Superior temporal gyrus (tissue), 1 donor: ENCODE data around the gene HBG1.

Experiments
- DNase-seq: peaks from one replicate; pipeline ENCODE4 v3.0.0-alpha.2; 2016; ENCODE audit errors: extremely low spot score

The HBG1 gene

GRCh38 chr11:5246772-5247471 is 2.7 kb downstream of the HBG1 start:
- DNase-seq, result no peak

DNA sequence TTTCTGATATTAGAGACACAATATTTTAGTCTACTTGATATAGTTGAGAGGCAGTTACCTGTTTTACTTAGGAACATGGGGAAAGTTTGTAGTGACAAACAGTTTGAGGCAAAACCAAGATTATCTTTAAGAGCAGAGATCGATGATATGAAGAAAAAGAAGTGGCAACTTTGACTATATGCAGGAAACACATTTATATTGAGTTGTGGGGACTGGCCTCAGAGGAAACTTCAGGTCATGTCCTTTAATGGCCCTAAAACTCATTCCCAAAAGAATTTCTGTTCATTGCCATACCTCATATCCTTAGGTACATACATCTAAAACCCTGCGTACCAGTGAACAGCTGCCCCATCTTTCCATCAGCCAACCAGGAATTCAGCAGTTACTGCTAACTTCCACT is 4.5 kb downstream of the HBG1 start:
- DNase-seq, result no peak

DNA sequence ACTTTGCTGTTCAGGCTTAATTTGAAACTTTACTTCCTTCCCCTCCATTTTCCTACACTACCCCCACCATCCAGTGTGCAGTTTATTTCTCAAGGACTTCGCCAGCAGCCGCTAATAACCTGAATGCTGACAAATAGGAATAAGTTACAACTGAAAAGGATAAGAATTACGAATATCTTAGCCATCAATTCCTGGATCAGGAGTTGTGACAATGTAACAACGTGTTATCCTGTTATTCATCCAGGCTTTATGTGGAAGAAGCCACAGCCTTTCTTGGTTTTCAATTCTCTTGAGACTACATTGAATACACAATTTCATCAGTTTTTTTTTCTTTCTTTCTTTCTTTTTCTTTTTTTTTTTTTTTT is 5.9 kb downstream of the HBG1 start:
- DNase-seq, result no peak

- DNase-seq, result no peak
Observed at GRCh38 chr11:5242933-5243815, 6.5 kb downstream of the HBG1 start.

DNA sequence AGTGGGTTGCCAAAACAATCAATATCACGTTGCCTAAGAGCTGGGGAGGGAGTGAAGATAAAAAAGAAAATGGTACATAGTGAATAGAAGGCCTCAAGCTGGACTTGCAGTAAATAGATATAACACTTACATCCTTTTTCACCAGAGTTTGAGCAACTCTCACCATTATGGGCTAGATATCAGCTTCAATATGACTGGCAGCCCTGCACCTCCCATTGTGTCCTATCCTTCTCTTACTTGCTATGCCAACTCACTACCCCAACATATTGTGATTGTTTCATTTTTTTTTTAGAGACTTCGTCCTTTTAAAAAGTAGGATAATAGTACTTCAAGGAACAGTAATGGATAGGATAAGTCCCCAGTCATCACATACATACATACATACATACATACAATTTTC is 7.4 kb downstream of the HBG1 start:
- DNase-seq, result no peak

- no peak for DNase-seq
Observed at GRCh38 chr11:5241458-5241857, 8.2 kb downstream of the HBG1 start.

DNA sequence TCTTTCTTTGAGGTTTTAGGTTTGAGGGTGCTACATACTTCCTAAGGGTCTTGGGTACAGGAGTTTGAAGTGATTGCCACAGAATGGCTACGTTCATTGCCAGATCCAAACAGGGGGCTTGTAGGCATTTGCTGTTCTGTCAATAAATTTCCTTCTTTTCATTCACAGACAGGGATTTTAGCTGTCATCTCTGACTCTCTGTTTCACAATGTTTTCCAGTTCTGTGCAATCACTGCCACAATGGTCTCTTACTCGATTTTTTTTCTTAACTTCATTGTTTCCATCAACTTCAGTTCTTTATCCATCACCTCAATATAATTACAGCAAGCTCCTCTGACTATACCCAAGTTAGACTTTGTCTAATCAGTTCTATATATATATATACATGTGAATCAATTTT is 9.2 kb downstream of the HBG1 start:
- DNase-seq, result no peak

DNA sequence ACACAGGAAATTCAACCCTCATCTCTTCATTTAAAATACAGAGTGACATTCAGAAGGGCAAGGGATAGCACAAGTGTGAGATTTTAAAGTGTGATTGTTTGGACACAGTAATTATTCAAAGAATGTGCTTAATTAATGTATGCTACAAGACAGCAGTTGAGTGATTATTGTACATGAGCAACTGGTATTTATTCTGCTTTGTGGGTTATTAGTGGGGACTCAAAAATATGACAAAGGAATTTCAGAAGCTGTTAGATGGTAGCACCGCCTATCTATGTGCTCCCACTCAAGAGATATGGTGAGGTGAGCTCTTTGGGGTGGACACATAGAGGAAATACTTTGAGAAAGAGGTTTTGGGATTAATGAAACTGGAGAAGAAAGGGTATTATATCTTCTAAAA is 9.6 kb downstream of the HBG1 start:
- no peak for DNase-seq

GRCh38 chr11:5239046-5239445 is 10.6 kb downstream of the HBG1 start:
- DNase-seq, result no peak

- no peak for DNase-seq
Observed at GRCh38 chr11:5238486-5238885, 11.2 kb downstream of the HBG1 start.

GRCh38 chr11:5237420-5237819 is 12.2 kb downstream of the HBG1 start:
- DNase-seq, result no peak

DNA sequence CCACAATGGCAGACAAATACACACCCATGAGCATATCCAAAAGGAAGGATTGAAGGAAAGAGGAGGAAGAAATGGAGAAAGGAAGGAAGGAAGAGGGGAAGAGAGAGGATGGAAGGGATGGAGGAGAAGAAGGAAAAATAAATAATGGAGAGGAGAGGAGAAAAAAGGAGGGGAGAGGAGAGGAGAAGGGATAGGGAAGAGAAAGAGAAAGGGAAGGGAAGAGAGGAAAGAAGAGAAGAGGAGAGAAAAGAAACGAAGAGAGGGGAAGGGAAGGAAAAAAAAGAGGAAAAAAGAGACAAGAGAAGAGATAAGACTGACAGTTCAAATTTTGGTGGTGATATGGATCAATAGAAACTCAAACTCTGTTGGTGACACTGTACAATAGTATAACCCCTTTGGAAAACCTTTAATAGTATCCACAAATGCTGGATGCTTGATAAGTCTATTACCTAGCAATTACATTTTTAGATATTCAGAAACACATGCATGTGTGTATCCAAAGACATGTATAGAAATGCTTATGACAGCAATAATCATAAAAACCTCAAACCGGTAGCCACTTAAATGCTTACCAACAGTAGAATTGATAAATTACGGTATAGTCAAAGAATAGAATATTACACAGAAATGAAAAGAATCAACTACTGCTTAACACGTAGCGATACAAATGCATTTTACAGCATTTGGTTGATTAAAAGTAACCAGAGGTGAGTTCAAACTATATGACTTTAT is 14.1 kb downstream of the HBG1 start:
- DNase-seq, result no peak

DNA sequence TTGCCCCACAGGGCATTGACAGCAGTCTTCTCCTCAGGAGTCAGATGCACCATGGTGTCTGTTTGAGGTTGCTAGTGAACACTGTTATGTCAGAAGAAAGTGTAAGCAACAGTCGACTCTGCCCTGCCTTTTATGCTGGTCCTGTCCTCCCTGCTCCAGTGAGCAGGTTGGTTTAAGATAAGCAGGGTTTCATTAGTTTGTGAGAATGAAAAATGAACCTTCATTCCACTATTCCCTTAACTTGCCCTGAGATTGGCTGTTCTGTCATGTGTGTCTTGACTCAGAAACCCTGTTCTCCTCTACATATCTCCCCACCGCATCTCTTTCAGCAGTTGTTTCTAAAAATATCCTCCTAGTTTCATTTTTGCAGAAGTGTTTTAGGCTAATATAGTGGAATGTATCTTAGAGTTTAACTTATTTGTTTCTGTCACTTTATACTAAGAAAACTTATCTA is 15.2 kb downstream of the HBG1 start, which contains the start of gene HBD:
HBD (minus strand) TSS at position 103 of the 454 bp plus-strand sequence; CDS start at position 53, 50 bp downstream.
- DNase-seq, result no peak

DNA sequence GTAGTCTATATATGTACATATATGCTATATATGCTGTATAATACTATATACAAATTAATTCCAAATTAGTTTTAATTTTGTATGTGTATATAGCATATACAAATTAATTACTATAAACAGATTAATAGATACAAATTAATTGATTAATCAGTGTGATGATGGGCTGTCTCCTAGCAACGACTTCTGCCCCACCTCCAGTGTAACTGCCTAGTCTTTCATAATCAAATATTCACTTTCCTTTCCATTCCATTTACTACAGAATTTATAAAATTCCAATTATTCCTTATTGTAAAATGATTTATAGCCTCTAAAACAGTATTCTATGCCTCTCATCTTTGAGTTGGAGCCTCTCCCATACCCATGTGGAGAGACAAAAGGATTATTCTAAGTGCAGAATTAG is 16.4 kb downstream of the HBG1 start:
- DNase-seq, result no peak

DNA sequence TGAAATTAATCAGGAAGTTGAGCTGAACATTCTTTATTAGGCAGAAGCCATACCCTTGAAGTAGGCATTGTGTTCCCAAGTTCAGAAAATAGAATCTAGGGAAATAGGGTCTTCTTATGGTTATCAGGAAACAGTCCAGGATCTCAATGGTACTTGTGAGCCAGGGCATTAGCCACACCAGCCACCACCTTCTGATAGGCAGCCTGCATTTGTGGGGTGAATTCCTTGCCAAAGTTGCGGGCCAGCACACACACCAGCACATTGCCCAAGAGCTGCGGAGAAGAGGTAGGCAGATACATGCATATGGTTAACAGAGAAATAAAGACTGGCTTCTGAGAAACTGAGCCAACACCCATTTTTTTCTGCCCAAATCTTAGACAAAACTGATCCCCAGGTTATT is 16.8 kb downstream of the HBG1 start:
- DNase-seq, result no peak

DNA sequence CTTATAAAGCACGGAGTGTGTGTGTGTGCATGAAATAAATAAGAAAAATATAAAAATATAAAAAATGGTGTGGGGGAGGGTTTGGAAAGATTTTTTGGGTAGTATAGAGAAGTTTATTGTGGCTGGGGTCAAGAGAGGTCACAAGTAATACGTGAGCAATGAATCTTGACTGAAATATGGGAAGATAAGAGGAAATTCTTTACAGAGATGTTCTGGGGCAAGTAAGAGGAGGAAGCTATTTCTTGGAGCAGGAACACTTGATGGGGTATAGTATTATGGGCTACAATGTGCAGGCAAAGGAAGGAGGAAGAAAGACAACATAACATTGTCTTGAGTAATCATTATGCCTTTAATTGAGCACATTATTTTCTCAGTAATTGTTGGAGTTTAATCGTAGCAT is 17.5 kb downstream of the HBG1 start:
- no peak for DNase-seq

DNA sequence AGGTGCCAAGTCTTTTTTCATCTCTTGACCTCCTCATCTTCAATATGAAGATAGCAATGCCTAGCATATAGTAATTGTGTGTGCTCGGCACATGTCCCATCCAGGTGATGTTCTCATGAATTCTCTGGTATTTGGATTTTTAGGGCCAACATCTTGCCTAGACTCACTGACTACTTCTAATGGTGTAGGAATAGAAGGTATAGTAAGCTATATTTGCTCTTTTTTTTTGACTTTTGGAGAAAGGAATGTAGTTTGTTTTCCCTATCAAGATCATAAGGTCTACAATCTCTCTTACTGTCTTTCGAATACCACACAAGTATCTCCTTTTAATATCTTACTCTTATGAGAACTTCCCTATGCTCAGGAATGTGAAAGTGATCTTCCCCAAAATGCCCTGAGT is 18.5 kb downstream of the HBG1 start:
- DNase-seq, result no peak

DNA sequence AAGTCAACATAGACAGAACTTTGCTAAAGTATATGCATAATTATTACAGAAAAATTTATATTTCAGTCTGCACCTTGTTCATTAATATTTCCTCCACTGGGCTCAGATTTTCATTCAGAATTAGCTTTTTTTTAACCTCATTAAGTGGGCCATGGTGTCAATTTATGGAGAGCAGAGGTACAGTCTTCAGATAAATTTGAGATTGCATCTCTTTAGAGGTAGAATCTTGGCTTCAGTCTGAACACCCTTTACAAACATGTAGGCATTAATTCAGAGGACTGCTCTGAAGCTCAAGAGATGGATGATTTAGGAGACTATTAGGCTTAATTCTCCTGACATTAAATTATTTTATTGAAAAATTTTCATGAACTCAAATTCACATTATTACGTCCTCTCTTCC is 19.4 kb downstream of the HBG1 start:
- no peak for DNase-seq

DNA sequence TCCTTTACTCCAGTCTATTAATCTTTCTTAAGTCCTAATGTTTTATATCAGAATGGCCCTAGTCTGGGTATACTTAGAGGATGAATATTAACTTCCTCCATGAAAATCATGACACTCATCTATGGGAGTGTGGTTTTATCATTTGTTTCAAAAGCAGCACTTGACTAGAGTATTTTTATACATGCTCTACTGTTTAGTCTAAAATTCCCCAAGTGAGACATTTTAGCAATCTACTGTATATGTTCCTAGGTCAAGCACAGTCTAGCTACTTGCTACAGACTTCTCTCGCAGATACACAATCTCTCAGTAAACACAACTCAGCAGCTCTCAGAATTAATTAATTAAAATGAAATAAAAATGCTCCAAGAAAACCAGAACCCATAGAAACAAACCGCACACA is 19.9 kb downstream of the HBG1 start:
- DNase-seq, result no peak

GRCh38 chr11:5229356-5229755 is 20.3 kb downstream of the HBG1 start:
- no peak for DNase-seq

- no peak for DNase-seq
Observed at GRCh38 chr11:5228124-5228523, 21.5 kb downstream of the HBG1 start.

GRCh38 chr11:5227681-5228080 is 22.0 kb downstream of the HBG1 start:
- no peak for DNase-seq
